IPS-11a (cell line): ENCODE data around the gene NAA38.
"Not testable (repeated sequence)": the region's sequence is repeated elsewhere in the genome, so short reads cannot be mapped to it uniquely, and the experiment has no call there.

Experiments used
- H3K4me3 ChIP-seq: one replicate; pipeline ENCODE4 v1.5.1; 2013; ENCODE audit warnings: low read depth, low read length, control low read depth

NAA38 gene

DNA sequence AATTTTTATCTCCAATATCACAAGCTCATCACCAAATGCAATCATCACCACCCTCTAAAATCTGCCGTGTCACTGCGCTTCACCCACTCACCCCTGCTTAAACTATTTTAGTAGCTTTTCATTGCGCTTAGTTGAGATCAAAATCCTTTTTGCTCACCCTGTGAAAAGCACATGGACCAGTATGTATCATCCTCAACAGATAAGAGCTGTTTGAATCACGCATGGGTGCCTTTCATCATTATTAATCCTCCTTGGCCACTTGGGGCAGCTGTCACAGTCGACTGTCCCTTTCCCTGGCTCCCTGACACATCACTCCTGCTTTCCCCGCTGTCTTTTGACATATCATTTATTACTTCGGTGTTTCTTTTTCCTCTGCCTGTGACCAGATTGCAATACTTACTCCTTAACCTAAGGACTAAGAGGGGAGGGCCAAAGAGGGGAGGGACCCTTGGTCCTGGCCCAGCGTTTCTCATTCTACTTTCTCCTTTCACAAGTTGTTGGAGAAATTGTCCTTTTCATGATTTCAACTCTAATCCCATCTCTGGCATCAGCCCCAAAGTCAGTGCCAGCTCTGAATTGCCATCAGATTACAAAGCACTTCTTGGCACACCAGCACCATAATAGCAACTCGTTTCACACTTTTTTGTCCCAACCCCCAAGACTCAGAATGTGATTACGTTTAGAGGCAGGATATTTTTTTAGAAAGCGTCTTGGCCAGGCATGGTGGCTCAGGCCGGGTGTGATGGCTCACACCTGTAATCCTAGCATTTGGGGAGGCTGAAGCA is 32.0 kb downstream of the NAA38 start:
- no peak overlapping the region for H3K4me3 ChIP-seq

DNA sequence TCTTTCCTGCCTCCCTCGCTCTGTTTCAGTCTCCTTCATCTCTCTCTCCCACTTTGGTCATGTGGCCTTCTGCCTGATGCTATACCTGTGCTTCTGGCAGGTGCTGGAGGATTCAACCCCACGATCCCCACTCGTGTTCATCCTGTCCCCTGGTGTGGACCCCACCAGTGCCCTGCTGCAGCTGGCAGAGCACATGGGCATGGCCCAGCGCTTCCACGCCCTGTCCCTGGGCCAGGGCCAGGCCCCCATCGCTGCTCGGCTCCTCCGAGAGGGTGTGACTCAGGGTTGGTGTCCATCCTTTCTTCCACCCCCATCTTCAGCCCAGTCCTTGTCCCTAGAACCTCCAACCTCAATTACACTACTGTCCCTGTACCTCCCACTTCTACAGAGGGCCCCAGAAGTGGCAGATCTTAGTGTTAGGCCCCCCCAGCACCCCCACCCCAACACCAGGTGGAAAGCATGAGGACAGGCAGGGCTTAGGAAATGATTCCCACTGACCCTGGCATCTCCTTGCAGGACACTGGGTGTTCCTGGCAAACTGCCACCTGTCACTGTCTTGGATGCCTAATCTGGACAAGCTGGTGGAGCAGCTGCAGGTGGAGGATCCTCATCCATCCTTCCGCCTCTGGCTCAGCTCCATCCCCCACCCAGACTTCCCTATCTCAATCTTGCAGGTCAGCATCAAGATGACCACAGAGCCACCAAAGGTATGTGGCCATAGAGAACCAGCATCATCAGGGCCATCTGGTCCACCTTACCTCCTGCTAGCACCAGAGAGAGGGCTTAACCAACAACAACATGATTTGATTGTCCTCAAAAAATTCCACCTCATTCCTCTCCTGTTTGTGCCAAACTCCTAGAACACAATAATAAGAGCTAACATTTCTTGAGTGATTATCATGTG is 33.1 kb downstream of the NAA38 start:
- H3K4me3 ChIP-seq: no peak overlapping the region

DNA sequence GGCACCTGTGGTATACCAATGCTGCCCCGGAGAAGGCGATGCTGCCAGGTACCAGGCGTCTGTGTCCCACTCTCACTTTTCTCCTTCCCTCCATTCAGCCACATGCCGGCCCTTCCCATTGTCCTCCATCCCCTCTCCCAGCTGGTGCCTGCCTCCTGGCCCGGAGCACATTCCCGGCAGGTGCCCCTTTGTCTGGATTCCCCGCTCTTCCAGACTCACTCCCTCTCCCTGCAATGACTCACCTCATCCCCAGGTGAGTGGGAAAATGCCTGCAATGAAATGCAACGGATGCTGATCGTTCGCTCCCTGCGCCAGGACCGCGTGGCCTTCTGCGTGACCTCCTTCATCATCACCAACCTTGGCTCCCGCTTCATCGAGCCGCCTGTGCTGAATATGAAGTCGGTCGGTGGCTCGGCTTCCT is 33.8 kb downstream of the NAA38 start:
- H3K4me3 ChIP-seq: no peak overlapping the region

DNA sequence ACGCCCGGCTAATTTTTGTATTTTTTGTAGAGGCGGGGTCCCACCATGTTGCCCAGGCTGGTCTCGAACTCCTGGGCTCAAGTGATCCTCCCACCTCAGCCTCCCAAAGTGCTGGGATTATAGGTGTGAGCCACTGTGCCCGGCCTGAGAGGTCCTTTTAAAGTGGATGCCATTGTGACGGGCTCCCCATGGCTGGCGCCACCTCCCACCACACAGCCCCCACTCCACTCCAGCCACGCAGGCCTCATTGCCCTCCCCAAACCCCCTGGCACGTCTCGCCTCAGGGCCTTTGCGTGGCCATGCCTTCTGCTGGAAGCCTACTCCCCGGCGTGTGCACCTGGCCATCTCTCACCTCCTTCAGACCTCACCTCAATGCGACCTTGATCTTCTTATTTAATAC is 35.2 kb downstream of the NAA38 start:
- no peak overlapping the region for H3K4me3 ChIP-seq

DNA sequence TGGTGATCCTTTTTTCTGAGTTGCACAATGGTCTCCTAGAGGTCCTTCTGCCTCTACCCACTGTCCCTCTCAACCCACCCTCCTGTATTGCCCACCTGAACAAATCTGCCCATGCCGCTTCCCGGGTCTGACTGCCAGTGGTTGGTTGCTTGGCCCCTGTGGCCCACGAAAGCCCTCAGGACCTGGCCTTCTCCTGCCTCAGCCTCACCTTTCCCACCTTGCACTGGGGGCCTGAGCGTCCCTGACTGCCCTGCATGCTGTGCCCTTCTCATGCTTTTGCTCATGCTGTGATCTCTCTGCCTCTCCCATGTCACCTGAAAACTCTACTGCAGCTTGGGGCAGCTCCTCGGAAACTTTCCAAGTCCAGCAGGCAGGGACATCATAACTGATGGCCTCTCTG is 37.1 kb downstream of the NAA38 start:
- no peak overlapping the region for H3K4me3 ChIP-seq

DNA sequence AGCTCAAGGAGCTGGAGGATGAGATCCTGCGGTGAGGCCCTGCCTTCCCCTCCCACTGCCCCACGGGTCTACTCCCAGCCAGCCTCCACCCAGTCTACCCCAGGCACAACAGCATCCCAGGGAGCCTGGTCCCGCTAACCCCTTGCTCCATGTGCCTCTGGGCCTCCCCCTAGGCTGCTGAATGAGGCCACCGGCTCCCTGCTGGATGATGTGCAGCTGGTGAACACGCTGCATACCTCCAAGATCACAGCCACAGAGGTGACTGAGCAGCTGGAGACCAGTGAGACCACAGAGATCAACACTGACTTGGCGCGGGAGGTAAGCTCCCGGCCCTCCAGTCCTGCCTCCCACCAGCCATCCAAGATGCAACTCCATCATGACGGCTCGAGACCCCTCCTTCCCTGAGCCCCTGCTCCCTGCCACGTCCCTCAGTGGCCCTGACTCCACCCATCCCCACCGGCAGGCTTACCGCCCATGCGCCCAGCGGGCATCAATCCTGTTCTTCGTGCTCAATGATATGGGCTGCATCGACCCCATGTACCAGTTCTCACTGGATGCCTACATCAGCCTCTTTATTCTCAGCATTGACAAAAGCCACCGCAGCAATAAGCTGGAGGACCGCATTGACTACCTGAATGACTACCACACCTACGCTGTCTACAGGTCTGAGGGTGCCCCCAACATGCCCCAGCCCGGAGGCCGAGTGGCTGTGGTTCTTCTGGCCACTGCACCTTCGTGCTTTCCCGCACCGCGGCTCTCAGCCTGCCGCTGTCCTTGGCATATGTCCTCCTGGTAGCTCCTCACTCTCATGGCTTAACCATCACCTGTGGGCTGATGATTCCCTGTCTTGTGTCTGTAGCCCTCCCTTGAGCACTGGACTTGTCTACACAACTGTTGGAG is 38.4 kb downstream of the NAA38 start:
- H3K4me3 ChIP-seq: no peak overlapping the region

DNA sequence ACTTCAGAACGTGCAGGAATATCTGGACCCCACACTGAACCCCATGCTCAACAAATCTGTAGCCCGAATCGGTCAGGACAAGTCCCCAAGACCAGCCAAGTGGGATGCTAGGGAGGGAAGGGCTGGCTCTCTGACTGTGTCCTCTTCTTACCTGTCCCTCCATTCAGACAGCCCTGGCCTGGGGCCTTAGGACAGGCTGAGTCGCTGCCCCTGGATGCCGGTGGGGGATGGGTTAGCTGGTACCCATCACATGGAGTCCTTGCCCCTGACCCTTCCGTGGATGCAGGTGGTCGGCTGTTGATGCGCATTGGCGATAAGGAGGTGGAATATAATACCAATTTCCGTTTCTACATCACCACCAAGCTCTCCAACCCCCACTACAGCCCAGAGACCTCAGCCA is 39.3 kb downstream of the NAA38 start:
- no peak overlapping the region for H3K4me3 ChIP-seq

DNA sequence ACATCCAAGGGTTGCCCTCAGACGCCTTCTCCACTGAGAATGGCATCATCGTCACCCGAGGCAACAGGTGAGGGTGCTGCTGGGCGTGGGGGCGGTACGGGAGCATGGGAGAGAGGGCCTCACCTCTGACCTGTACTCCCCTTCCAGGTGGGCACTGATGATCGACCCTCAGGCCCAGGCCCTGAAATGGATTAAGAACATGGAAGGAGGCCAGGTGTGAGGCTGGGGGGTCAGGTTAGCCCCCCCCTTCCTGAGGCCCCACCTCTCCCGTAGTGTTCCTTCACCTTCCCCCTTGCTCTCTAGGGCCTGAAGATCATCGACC is 39.8 kb downstream of the NAA38 start:
- H3K4me3 ChIP-seq: no peak overlapping the region

DNA sequence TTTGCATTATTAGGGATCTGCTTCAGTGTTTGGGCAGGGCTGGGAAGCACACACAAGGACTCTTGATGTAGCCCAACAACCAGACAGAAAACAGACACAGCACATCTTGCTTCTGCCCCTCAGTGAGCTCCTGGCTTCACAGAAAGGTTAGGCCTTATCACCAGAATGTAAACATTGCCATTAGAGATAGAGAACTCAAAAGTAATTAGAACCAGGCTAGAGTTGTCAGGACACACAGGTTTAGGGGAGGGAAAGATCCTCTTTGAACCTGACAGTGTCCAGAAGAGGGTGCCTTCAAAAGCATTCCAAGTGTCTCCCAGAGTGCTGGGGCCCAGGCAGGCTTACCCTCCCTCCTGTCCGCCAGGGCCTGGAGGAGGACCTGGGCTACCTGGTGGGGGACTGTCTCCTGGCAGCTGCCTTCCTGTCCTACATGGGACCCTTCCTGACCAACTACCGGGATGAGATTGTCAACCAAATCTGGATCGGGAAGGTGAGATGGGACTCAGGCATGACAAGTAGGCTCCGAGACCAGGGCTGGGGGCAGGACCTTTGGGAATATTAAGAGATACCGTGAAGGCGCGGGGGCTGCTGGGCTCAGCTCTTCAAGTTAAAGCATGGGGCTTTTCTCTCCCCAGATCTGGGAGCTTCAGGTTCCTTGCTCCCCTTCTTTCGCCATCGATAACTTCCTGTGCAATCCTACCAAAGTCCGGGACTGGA is 40.3 kb downstream of the NAA38 start:
- no peak overlapping the region for H3K4me3 ChIP-seq

DNA sequence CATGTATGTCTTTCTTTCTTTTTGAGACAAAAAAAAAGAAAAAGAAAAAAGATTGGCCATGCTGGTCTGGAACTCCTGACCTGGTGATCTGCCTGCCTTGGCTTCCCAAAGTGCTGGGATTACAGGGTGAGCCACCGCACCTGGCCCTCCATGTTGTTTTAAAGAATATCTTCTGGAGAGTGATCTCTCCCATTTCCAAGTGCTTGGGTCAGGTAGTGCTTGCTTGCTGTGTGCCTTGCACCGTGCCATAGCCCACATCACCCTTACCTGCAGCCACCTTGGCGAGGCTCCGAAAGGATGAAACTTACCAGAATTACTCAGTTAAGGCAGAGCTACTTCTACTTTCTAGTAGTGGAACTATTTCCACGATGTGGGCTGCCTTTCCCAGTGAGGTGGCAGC is 42.4 kb downstream of the NAA38 start:
- H3K4me3 ChIP-seq: no peak overlapping the region

DNA sequence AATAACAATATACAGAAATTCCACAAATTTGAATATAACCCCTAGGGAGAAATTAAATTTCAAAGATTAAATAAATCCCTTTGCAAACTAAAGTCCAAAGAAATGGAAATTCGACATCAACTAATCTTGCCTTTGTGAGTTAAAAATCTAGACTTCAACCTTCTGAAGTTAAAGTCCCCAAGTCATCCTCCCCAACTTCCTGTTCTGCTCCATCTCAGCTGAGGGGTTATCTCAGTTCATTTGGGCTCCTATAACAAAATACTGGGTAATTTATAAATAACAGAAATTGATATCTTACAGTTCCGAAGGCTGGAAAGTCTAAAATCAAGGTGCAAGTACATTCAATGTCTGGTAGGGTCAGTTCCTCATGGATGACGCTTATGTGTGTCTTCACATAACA is 46.1 kb downstream of the NAA38 start:
- H3K4me3 ChIP-seq: no peak overlapping the region

DNA sequence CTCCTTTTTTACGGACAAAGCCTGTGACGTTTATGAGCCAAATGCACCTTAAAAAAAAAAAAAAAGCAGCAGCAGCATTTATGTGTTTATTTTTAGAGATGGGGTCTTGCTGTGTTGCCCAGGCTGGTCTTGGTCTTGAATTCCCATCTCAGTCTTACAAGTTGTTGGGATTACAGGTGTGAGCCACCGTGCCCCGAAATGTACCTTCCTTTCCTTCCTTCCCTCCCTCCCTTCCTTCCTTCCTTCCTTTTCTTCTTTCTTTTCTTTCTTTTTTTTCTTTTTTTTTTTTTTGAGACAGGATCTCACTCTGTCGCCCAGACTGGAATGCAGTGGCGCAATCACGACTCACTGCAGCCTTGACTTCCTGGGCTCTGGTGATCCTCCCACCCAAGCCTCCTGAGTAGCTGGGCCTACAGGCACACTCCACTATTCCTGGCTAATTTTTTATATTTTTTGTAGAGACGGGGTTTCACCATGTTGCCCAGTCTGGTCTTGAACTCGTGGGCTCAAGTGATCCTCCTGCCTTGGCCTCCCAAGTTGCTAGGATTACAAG is 47.5 kb downstream of the NAA38 start:
- not testable (repeated sequence) for H3K4me3 ChIP-seq

DNA sequence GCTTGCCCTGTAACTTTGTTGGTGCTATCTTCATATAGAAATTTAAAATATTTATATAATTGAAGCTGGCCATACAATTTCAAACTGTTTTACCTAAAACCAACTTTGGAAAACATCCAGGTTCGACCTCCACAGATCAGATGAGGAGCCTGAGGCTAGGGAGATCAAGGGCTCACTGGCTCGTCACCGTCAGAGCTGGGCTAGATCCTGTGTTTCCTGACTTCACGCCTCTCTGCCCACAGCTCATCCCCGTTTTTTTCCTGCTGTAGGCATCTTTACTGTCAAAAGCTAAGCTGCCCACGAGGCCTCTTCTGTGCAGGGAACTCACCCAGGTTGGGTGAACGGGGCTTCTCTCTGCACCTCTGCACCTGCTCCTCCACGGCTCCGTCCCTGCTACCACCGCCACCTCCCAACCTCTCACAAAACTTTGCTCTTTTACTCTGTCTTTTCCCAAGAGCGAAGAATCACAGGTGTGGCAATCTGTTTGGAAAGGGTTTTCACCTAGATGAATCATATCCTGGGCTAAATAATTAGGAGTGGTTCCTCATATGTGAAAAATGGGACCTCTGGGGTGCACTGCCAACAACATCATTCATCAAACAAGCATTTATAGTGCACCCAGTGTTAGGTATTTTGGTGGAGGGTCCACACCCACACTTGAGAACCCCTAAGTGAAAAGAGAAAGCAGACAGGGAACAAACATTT is 48.1 kb downstream of the NAA38 start:
- H3K4me3 ChIP-seq: no peak overlapping the region

DNA sequence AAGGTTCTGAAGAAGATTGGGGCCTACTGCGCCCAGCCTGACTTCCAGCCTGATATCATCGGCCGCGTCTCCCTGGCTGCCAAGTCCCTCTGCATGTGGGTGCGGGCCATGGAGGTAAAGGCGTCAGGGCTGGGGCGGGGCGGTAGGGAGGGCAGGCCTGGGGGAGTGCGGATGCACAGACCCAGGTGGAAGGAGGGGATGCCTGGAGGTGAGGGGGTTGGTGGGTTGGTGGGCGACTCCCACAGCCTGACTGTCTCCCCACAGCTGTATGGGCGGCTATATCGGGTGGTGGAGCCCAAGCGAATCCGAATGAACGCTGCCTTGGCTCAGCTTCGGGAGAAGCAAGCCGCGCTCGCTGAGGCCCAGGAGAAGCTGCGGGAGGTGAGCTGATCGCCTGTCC is 50.2 kb downstream of the NAA38 start:
- no peak overlapping the region for H3K4me3 ChIP-seq
